Smooth muscle cell (in vitro differentiated cells): ENCODE results near the gene ARHGAP30. TPM values are rescaled to one million over a fixed set of nuclear protein-coding genes. Genes with fewer than 3 reads are reported as not detected.

Experiments
- DNase-seq: peaks from one replicate; lab custom pipeline; 2025; ENCODE audit not compliant: unreplicated experiment; lab: John Stamatoyannopoulos, UW
- H2AFZ ChIP-seq: fragments of 200-600 bp; sonication (generic); 2 replicates; pipeline ENCODE4 v1.6.0; 2016; ENCODE audit warnings: antibody characterized with exemption, low read depth, mild to moderate bottlenecking
- H3F3A ChIP-seq: fragments of 200-600 bp; sonication (generic); 2 replicates; pipeline ENCODE4 v1.6.0; 2017; ENCODE audit warnings: antibody characterized with exemption, low read depth
- H3K27ac ChIP-seq: fragments of 200-600 bp; sonication (generic); 2 replicates; pipeline ENCODE4 v1.5.1; 2016; ENCODE audit warnings: low read depth, mild to moderate bottlenecking
- H3K27me3 ChIP-seq: fragments of 200-600 bp; sonication (generic); 2 replicates; pipeline ENCODE4 v1.6.1; 2016; ENCODE audit warnings: low read depth, mild to moderate bottlenecking
- H3K36me3 ChIP-seq: fragments of 200-600 bp; sonication (generic); 2 replicates; pipeline ENCODE4 v1.5.1; 2016; ENCODE audit warnings: low read depth
- H3K4me1 ChIP-seq: fragments of 200-600 bp; sonication (generic); 2 replicates; pipeline ENCODE4 v1.5.1; 2016; ENCODE audit warnings: low read depth
- H3K4me2 ChIP-seq: fragments of 200-600 bp; sonication (generic); 2 replicates; pipeline ENCODE4 v1.6.0; 2016; ENCODE audit warnings: mild to moderate bottlenecking
- H3K4me3 ChIP-seq: fragments of 200-600 bp; sonication (generic); 2 replicates; pipeline ENCODE4 v1.5.1; 2016; ENCODE audit warnings: mild to moderate bottlenecking
- H3K79me2 ChIP-seq: fragments of 200-600 bp; sonication (generic); 2 replicates; pipeline ENCODE4 v1.6.0; 2016; ENCODE audit warnings: low read depth, mild to moderate bottlenecking
- H3K9ac ChIP-seq: fragments of 200-600 bp; sonication (generic); 2 replicates; pipeline ENCODE4 v1.6.0; 2016; ENCODE audit warnings: low read depth
- H3K9me3 ChIP-seq: fragments of 200-600 bp; sonication (generic); replicated peaks from 2 replicates; pipeline ENCODE4 v1.5.1; 2016; ENCODE audit warnings: low read depth
- H4K20me1 ChIP-seq: fragments of 200-600 bp; sonication (generic); 2 replicates; pipeline ENCODE4 v1.6.0; 2016; ENCODE audit warnings: low read depth
- WGBS: methylation state at CpG from one replicate; pipeline ENCODE4 v1.1.7; 2016; ENCODE audit warnings: low lambda C conversion rate; 5-methylcytosine and 5-hydroxymethylcytosine counted together
- polyA plus RNA-seq: library from polyadenylated mRNA; unstranded; fragments of >200 nt; fragmentation: Nextera tagmentation; extraction: Ambion mirVana; gene quantifications from 2 replicates; pipeline ENCODE4 v1.2.1, GENCODE V29; 2016
- total RNA-seq: library from RNA; depleted of rRNA; stranded (reverse); fragments of >200 nt; gene quantifications from 2 replicates; pipeline ENCODE4 v1.2.3, GENCODE V29; 2014
- TF ChIP-seq, protein P1 (sequence below): fragments of 200-600 bp; sonication (generic); IDR thresholded peaks from 2 replicates; pipeline ENCODE4 v1.5.1; 2017; ENCODE audit warnings: borderline replicate concordance, mild to moderate bottlenecking, antibody characterized with exemption; ENCODE audit not compliant: insufficient read depth, poor library complexity, severe bottlenecking

ARHGAP30 gene
- total and polyA plus RNA-seq, 2 experiments from 2014 or later = 0.13 to 1.2 TPM

- H3K27me3 ChIP-seq = no peaks in the 10 kb centered on the region
- 90% methylated on average over 5 of the region's 5 CpGs for WGBS
Observed at GRCh38 chr1:161001525-161001924, 68.2 kb downstream of the ARHGAP30 start.

DNA sequence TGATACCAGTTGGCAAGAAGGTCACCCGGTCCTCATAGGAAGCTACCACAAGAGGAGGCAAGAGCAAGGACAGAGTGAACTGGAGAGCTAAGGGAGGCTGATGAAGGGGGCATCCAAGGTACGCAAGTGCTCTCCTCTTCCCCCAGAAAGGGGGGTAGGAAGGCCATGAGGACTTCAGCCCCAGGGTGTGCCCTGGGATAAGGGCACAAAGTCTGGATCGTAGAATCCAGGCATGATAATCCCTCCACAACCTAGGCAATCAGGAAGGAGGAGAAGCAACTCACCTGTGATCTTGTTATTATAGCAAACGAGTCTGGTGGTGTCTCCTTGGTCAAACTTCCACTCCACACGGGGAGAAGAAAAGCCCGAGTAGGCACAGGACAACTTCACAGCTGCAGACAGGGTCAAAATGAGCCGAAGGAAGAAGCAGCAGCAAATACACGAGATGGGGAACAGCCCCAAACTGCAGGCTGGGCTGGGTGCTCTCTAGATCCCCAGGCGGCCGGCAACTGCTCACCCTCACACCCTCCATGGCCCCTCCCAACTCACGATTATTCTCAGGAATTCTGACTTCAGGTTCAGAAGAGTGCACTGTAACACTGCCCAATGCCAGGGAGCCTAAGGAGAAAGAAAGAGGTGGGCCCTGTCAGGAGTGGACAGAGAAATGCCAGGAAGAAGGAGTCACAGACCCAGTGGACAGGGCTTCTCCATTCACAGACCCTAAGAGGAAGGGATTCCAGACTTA, 68.8 kb downstream of the ARHGAP30 start:
- H3K4me2 ChIP-seq = no peak overlapping the region
- no peaks in the 10 kb centered on the region for H3K9me3 ChIP-seq
- peaks cover under 1% of the 10 kb centered on the region for H3F3A ChIP-seq
- no peaks in the 10 kb centered on the region for H3K36me3 ChIP-seq
- 90% methylated on average over 11 of the region's 11 CpGs for WGBS
- H3K4me3 ChIP-seq = no peak overlapping the region
- no peak for DNase-seq
- TF ChIP-seq, protein P1, sequence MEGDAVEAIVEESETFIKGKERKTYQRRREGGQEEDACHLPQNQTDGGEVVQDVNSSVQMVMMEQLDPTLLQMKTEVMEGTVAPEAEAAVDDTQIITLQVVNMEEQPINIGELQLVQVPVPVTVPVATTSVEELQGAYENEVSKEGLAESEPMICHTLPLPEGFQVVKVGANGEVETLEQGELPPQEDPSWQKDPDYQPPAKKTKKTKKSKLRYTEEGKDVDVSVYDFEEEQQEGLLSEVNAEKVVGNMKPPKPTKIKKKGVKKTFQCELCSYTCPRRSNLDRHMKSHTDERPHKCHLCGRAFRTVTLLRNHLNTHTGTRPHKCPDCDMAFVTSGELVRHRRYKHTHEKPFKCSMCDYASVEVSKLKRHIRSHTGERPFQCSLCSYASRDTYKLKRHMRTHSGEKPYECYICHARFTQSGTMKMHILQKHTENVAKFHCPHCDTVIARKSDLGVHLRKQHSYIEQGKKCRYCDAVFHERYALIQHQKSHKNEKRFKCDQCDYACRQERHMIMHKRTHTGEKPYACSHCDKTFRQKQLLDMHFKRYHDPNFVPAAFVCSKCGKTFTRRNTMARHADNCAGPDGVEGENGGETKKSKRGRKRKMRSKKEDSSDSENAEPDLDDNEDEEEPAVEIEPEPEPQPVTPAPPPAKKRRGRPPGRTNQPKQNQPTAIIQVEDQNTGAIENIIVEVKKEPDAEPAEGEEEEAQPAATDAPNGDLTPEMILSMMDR = no peak
- H4K20me1 ChIP-seq = peaks cover 25% of the 10 kb centered on the region
- H2AFZ ChIP-seq = no peak overlapping the region
- H3K79me2 ChIP-seq = peaks cover 26% of the 10 kb centered on the region
- no peak overlapping the region for H3K9ac ChIP-seq
- no peaks in the 10 kb centered on the region for H3K27me3 ChIP-seq
- H3K27ac ChIP-seq = no peak overlapping the region
- no peaks in the 10 kb centered on the region for H3K4me1 ChIP-seq

More at GRCh38 chr1:161001525-161001924, 68.2 kb downstream of the ARHGAP30 start:
- H3K36me3 ChIP-seq = no peaks in the 10 kb centered on the region
- H3K4me2 ChIP-seq = no peak overlapping the region
- no peak overlapping the region for H3K9ac ChIP-seq
- H4K20me1 ChIP-seq = peaks cover 31% of the 10 kb centered on the region
- no peaks in the 10 kb centered on the region for H3K9me3 ChIP-seq
- no peaks in the 10 kb centered on the region for H3F3A ChIP-seq
- H3K4me3 ChIP-seq = no peak overlapping the region
- no peak overlapping the region for H2AFZ ChIP-seq
- H3K79me2 ChIP-seq = peaks cover 32% of the 10 kb centered on the region
- no peaks in the 10 kb centered on the region for H3K4me1 ChIP-seq
- TF ChIP-seq, protein P1 = no peak
- no peak for DNase-seq
- H3K27ac ChIP-seq = no peak overlapping the region

- TF ChIP-seq, protein P1 = no peak
- Histone ChIP-seq H3K36me3 (no peaks in the 10 kb centered on the region), H3K27ac (no peak overlapping the region), H3K9ac (no peak overlapping the region), H3K9me3 (no peaks in the 10 kb centered on the region), H3F3A (peaks cover 9% of the 10 kb centered on the region), H3K27me3 (no peaks in the 10 kb centered on the region), H4K20me1 (peaks cover 13% of the 10 kb centered on the region), H3K79me2 (peaks cover 11% of the 10 kb centered on the region), H3K4me2 (no peak overlapping the region), H2AFZ (no peak overlapping the region), H3K4me3 (no peak overlapping the region), H3K4me1 (no peaks in the 10 kb centered on the region)
- DNase-seq = no peak
- 96% methylated on average over 5 of the region's 5 CpGs for WGBS
Observed at GRCh38 chr1:160999376-160999775, 70.3 kb downstream of the ARHGAP30 start.
